ENCODE data around the gene KLRF2.

KLRF2 gene

DNA sequence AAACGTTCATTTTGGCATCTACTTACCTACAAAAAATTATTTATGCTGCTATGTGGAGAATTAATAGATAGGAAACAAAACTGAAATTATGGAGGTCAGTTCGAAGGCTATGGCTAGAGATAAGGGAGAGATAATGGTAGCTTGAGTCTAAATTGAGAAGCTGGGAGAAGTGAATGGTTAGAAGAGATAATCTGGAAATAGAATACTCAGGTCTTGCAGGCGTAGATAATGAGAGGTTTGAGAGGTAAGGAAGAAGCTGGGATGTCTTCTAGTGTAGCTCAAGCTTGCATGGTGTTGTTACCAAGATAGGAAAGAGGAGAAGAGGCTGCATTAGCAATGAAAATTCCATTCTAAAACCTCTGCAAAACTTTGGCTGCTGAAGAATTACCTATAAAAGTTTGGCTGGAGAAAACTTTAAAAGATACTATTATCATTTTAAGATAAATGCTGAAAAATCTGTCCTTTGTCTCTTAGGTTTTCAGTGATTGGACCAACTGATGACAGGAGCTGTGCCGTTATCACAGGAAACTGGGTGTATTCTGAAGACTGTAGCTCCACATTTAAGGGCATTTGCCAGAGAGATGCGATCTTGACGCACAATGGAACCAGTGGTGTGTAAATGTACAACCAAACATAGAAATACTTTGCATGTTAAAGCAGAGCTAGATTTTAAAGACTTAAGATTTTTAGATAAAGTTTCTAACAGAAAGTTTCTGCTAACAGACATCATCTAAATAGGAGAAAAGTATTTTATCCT lies 14.1 kb downstream of the KLRF2 start:
- DNase-seq, result no peak

DNA sequence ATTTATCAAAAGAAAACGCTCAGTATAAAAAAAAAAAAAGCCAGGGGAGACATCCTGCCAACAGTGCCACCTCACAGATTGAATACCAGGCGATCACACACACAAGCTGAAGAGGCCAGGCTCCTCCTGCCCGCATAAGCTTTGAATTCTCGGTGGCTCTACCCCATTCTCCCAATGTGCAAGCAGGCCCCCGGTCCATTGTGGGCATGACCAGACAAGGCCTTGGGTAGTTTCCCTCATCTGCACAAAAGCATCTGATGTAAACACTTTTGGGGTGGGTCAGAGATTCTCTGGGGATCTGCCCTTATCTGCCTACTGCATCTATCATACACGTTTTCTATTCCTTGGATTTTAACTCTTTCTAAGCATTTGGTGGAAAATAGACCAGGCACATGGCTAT lies 16.2 kb downstream of the KLRF2 start:
- no peak for DNase-seq

DNA sequence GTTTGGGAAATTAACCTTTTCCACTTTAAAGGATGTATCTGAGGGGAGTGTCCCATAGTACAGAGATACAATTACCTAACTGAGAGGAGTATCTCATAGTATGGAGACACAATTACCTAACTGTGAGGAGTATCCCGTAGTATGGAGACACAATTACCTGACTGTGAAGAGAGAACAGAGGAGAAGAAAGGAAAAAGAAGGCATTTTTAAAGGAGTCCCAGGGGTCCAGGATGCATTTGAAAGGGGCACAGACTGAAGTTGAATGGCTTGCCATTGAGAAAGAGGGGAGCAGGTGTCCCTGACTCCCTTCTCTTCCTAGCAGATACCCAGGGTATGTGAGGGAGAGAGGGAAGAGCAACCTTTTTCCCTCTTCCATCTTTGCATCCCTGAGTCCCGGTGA lies 17.9 kb downstream of the KLRF2 start:
- no peak for DNase-seq

DNA sequence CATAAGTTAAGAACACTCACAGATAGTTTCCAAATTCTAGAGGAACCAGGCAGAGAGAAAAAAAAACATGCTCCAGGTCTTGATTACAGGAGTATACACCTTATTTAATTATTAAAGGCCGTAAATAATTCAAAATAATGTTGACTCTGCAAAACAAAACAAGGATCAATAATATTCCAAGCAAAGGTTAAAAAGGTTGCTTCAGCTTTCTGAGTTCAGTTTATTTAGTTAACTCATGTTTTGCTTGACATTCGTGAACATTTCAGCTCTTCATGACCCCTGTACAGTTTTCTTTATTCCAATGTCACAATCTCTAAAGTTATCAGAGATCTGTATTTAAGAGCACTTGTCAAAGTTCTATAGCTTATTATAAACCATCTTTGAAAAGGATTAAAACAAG lies 19.6 kb downstream of the KLRF2 start:
- DNase-seq, result no peak

DNA sequence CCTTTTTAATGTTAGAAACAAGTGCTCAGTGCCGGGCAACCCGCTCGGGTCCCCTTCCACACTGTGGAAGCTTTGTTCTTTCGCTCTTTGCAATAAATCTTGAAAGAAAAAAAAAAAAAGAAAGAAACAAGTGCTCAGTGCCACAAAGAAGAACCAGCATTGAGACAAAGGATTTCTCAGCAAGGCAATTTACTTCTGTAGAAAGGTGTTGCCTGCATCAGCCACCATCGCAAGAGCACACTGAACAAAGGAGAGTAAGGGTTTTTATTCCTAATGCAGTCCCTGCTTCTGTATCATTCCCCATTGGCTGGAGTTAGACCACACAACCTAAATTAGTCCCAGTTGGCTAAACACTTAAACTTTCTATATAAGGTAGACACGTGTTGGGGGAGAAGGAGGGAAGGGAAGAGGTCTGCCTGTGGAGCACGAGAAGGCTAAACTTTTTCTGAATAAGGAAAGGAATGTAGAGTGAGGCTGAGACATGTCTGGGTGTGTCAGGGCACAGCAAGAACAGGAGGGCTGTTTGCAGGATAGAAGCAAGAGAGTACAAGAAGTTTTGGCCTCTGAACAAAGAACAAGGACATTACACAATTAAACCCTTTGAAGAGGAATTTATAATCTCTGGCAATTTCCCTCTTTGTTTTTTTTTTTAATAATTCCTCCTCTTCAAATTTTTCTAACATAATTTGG lies 21.4 kb downstream of the KLRF2 start:
- no peak for DNase-seq

DNA sequence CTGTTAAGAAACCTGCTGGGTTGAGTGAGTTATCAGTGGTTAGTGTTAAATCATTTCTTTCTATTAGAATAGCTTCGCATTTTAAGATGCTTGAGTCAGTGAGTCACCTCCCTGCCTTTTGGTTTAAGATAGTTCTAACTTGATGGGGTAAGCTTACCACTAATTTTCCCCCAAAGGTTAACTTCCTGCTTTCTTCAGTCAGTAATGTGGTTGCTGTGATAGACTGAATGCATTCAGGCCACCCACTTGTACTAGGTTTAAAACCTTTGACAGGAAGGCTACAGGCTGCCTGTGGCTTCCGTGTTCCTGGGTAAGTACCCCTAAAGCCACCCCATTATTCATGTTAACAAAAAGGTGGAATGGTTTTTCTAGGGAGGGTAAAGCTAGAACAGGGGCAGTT lies 25.6 kb downstream of the KLRF2 start:
- DNase-seq, result no peak

DNA sequence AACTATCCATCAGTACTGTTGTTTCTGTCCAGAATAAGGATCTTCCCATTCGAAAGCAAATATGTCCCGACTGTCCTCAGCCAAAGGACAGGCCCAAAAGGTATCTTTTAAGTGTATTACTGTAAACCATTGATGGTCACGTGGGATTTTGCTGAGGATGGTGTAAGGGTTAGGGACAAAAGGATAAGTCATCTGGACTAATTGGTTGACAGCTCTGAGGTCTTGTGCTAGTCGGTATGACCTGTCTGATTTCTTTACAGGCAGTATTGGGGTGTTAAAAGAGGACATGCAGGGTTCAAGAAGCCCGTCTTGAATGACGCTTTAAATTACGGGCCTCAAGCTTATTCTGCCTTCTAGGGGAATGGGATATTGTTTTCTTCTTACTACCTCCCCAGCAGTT lies 26.5 kb downstream of the KLRF2 start:
- DNase-seq, result no peak

DNA sequence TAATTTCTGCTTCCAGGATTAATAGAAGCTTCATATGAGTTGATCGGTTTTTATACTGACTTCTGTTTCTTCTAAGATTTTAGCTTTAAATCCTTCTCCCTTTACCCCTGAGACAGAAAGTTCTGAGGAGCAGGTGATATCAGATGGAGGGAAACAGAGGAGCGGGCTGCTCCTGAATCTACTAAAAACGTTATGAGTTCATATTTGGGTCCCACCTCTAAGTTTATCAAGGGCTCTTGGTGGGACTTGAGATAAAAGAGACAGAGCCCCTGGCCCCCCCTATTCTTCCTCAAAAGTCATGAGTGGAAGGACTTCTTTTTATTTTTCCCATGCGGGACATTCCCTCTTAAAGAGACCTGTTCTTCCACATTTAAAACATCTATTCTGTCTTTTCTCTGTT lies 27.1 kb downstream of the KLRF2 start:
- no peak for DNase-seq

DNA sequence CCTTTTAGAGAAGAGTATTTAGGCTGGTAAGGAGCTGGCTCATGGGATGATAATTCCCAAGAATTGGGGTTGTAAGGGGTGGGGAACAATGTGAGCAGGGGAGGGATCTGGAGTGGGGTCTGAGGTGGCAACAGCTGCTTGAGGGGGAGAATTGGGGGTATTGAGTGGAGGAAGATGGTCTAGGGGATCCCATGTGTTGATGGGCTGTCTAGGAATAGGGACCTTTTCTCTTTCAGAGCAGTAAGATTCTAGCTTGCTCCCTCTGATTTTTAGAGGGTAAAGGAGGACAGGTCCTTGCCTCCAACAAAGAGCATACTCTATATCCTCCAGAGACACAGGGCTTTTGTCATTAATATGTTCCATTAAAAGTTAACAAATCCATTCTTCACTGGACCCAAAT lies 28.4 kb downstream of the KLRF2 start:
- DNase-seq, result no peak

DNA sequence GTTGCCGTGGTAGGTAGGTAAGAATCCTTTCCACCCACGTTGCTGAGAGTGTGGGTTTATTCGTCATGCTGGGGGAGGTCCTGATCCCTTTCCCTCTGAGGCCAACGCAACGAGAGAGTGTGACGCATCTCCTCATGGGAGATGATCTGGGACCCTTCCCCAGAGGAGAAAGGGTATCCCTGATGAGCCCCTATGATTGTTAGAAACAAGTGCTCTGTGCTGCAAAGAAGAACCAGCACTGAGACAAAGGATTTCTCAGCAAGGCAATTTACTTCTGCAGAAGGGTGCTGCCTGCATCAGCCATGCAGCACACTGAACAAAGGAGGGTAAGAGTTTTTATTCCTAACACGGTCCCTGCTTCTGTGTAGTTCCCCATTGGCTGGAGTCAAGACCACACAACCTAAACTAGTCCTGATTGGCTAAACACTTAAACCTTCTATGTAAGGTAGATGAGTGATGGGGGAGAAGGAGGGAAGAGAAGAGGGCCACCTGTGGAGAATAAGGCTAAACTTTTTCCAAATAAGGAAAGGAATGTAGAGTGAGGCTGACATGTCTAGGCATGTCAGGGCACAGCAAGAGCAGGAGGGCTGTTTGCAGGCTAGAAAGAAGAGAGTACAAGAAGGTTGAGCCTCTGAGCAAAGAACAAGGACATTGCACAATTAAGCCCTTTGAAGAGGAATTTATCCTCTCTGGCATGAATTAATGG lies 29.6 kb downstream of the KLRF2 start:
- DNase-seq, result no peak

DNA sequence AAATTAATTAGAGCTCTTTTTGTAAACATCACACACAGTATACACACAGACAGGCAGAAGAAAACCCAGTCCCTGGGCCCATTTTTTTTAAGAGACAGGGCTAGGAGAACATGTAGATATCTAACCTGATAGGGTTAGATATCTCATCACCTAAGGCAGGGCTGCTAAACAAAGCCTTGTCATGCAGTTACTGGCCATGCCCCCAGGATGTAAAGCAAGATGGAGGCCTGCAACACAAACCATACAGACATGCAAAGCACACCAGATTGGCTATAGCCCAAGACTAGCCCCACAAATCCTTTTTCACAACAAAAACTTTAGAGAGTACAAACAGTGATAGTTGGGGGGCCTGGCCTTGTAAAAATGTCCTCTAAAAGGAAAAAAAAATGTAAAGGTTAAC lies 30.4 kb downstream of the KLRF2 start:
- no peak for DNase-seq

DNA sequence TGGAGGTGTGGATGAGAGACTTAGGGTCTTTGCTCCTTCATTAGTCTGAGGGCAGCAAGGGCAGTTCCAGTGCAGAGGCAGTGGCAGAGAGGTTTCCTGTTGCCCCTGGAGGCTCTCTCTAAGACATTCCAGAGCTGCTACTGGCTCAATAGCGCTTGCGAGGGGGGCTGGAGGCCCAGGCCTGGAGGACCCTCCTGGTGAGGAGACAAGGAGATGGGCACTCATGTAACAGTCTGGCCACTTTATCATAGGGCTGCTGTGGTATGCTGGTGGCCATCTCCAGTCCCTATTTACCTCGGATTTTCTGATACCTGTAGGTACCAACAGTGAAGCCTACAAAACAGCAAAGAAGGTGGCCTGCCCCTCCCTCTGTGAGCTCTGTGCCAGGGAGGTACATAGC lies 38.2 kb downstream of the KLRF2 start:
- DNase-seq, result no peak

DNA sequence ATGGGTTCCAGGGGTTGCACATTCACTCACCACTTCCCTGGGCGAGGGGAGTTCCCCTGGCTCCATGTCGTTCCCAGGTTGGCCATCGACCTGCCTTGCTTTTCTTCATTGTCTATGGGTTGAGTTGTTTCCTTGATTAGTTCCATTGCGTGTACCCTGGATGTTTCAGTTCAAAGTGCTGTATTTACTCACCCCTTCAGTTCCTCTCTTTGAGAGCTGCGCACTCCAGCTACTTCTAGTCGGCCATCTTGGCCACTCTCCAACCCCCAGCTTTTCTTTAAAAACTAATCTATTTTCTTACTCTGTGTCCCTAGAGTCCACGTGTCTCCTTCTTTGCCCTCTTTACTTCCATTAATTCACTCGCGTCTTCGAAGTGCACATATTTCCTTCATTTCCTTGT lies 39.2 kb downstream of the KLRF2 start:
- DNase-seq, result no peak

DNA sequence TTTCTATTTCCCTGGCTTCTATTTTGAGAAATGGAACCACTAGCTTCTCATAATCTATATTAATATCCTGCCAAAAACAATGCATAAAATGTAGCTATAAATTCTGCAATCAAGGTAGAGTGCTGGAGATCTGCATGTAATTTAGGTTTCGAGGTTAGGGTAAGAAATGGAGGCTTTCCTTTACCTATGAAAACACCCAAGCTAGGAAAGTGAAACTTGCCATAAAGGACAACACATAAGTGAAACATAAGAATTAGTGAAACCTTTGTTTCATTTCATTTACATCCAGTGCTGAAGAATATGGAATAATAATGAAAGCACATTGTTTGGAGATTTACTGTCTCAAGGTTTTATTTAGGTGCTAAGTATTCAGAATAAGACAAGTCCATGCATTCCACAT lies 41.1 kb downstream of the KLRF2 start:
- no peak for DNase-seq

DNA sequence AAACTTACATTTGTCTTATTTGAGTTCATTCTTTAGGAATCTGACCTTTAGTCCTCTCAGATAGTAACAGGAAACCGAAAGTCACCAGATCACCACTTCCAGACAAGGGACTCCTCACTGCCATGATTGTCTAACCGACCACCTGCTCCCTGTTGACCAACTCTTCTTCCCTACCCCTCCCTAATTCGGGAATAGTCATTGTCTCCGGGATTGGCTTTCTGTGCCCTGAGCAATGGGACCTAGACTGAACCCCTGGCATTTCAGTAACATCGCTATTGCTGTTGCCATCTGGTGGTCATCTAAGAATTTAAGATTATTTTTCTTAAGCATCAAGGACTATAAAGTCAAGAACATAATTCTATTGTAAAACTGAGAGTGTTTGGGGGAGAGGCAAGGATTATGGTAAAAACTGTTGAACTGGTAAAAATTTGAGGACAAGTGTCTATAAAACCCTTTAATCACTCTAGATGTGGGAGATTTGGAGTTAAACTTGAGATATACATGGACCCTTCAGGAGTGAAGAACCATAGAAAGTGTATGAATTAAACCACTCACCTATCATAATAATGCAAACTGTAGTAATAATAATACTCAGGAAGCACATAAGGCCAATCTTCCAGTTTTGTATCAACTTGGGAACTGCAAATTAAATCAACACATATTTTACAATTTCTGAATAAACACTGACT lies 44.6 kb downstream of the KLRF2 start:
- DNase-seq, result no peak

DNA sequence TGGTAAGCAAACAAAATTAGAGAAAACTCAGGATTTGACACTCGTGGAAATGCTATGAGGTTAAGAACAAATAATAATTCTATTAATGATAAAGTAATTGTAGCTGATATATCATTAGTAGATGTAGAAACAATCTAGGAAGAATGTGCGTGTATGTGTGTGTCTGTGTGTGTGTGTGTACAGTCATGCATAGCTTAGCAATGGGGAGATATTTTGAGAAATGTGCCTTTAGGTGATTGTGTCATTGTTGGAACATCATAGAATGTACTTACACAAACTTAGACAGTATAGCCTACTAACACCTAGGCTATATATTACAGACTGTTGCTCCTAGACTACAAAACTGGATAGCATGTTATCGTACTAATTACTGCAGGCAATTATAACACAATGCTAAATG lies 45.6 kb downstream of the KLRF2 start:
- no peak for DNase-seq

DNA sequence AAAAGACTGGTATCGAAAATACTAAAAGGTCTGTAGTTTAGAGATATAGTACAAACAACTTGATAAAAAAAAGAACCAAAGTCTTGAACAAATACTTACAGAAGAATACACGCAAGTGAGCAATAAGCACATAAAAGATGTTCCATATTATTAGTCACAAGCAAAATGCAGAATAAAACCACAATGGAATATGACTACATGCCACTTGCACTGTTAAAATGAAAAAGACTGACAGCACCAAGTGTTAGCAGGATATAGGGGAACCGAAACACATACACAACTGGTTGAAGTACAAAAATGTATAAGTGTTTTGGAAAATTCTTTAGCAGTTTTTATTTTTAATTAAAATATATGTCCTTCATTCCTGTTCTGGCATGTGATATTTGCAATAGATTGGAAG lies 47.3 kb downstream of the KLRF2 start:
- DNase-seq, result no peak

DNA sequence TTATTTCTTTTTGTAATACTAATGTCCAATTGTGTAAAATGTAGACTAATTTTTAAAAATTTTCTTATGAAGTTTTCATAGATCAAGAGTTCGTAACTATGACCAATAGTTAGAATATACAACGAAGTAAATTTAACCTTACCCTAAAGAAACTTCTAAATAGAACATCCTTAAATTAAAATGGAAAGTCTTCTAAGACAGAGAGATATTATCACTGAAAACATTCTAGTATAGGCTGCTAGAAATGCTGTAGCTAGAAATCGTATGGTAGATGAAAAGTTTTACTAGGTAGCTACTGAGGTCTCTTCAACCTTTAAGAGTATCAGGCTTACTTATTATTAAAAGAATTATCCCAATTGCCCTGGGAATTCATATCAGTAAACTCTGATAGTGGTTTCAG lies 50.0 kb downstream of the KLRF2 start:
- no peak for DNase-seq

DNA sequence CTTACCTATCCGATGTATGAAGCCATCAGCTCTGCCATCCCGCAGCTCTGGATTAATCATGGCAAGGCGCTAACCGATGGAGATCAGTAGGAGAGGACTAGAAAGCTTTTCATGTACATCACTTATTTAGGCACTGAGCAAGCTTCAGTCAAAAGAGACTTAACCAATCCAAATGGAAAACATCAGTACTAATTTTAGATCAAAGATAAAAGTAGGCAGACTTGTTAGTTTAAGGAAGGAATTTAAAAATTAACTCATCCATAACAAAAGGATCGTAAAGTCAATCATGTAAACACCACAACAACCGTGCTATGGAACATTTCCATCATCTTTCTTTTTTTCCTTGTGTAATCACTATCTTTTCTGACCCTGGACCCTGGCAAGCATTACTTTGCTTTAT lies 51.0 kb downstream of the KLRF2 start, which contains the start of gene CLEC2A:
TSS of gene CLEC2A (minus strand) at position 101 of the 400 bp plus-strand sequence. CDS start at position 60, 41 bp downstream.
- DNase-seq, result no peak

DNA sequence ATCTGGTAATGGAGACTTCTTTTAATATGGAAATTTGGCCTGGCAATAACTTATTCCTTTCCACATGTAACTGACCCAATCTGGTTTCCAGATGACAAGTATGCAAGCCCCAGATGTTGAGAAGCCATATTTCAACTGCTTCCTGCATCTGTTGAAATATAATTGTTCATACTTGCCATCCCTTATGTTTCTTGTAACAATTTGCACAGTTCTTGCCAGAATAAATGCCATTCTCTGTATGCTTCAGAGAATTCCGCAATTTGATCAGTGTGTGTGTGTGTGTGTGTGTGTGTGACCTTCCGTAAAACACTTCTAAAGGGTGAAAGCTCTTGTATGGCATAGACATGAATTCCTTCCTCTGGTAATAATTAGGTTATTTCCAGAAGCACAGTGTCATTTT lies 52.7 kb downstream of the KLRF2 start:
- no peak for DNase-seq

DNA sequence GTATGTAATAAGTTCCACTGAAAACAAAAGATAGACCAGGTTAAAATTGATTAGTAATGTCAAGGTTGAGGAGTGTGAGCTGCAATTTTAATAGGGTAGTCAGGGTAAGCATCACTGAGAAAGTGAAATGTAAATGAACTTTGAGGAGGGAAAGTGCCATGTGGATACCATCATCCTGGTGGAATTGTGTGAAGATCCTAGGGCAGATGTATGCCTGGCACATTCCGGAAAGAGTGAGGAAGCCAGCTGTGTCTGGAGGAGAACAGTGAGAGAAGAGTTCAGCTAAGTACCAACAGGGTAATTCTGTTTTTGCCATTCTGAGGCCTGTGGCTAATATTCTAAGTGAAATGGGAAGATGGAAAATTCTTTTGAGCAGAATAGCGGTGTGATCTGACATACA lies 53.7 kb downstream of the KLRF2 start:
- no peak for DNase-seq

DNA sequence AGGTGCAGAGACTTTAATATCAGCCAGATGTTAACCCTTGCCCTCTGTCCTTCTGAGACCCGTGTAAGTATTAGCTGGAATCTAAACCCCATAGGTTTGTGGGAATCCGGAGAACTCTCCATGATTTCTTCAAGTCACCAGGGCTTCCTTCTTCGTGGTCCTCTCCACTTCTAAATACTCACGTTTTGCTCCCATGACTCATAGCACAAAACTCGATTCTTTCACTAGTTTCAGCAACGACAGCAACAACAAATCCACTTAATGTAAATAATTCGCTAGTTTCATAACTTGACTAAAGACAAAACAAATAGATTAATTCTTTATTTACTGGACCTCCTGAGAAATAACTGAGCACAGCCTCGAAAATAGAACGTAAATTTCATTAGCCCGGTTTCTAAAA lies 55.3 kb downstream of the KLRF2 start:
- no peak for DNase-seq

DNA sequence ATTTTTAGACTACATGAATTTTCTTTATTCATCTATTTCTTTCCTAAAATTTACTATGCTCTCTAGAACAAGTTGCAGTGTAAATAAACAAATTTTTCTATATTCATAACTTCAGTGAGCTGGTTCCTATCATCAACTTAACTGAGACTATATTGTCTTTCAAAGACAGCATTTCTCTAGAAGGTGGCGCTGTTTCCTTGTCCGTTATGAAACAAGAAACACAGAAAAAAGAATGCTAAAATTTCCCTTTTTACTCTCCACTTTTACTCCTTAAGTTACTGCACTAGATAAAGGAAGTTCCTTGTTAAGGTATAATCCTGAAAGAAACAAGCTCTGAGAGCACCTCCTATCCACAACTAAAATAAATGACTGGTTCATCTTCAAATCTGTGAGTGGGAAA lies 59.1 kb downstream of the KLRF2 start:
- DNase-seq, result no peak

DNA sequence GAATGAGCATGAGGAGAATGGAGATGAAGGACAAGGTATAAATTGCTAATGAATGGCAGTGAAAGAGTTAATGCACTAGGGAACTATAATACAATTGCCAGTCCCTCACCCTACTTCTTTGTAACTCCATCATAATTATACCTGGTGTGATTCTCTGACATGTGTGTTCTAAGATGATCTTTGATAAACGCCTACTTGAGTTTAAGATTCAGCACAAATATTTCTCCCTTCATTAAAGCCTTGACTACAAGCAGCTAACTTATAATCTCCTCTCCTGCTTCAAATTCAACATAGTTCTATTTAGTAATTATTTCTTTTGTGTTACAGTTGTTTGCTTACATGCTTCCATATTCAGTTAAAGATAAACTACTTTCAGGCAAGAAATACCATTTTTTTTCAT lies 60.5 kb downstream of the KLRF2 start:
- no peak for DNase-seq

All from NCI-H748 treated with DMSO at 0.1 percent for 48 hours (cell line).